PFSK-1 (cell line): ENCODE measurements around the gene RAVER2.

Source experiments
- FOXP2 ChIP-seq: optimal IDR thresholded peaks from 2 replicates; pipeline ENCODE3; 2011; ENCODE audit warnings: borderline replicate concordance, control low read depth, inconsistent platforms; ENCODE audit not compliant: insufficient read depth; ENCODE audit errors: extremely low read length, extremely low read depth
- POLR2AphosphoS5 ChIP-seq: IDR thresholded peaks from 2 replicates; pipeline ENCODE4 v1.6.1; 2012; ENCODE audit warnings: low read depth, mild to moderate bottlenecking, control low read depth, low read length, moderate library complexity
- SIN3A ChIP-seq: IDR thresholded peaks from 2 replicates; pipeline ENCODE4 v1.6.1; 2012; ENCODE audit warnings: mild to moderate bottlenecking, low read length, moderate library complexity, borderline replicate concordance; ENCODE audit not compliant: insufficient read depth
- TAF1 ChIP-seq: IDR thresholded peaks from 2 replicates; pipeline ENCODE4 v1.6.1; 2012; ENCODE audit warnings: low read length, control low read depth, borderline replicate concordance; ENCODE audit not compliant: insufficient read depth
- TF ChIP-seq, protein P1 (sequence below), 2 experiments: IDR thresholded peaks; 2 replicates each; pipeline versions ENCODE4 v1.6.1 to v1.8.0; 2011 to 2012; ENCODE audit warnings: low read depth in 2 of 2, low read length in 2 of 2, control low read depth in 1 of 2, inconsistent platforms in 1 of 2, mild to moderate bottlenecking in 1 of 2, moderate library complexity in 1 of 2; ENCODE audit not compliant: insufficient read depth in 1 of 2

Gene RAVER2

DNA sequence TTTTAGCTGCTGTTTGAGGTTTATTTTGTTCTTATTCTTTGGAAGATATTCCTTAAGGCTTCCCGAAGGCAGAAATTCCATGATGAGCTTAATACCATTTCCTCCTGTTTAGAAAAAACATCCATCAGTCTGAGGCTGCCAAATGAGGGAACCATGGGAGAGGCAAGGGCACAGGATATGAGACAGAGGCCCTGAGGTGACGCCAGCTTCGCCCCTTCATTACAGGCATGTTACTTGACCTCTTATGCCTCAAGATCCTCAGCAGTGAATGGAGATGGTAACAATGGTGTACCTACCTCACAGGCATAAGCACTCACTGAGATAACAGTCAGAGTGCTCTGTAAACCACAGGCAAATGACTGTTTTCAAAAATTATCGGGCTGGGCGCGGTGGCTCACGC is 93.6 kb downstream of the RAVER2 start:
- TF ChIP-seq SIN3A = no peak
- TF ChIP-seq FOXP2 = no peak
- no peak for TF ChIP-seq POLR2AphosphoS5

DNA sequence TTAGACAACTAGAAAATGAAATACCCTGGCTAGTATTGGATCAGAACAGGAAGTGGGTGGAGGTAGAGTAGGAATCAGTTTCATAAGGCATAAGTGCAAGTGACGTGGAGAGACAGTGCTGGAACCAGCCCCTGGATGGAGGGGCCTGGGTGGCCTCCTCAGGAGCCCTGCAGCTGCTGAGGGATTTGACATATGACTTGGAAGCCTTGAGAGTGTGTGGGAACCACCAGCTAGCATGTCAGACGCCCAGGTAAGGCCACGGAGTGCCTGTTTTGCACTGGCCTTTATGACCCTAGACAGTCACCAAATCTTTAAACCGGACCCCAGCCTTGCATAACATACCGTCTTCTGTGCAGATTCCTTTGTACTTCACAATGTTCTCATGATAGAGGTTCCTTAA is 94.4 kb downstream of the RAVER2 start:
- no peak for TF ChIP-seq TAF1
- TF ChIP-seq FOXP2 = no peak
- no peak for TF ChIP-seq POLR2AphosphoS5
- TF ChIP-seq, protein P1, sequence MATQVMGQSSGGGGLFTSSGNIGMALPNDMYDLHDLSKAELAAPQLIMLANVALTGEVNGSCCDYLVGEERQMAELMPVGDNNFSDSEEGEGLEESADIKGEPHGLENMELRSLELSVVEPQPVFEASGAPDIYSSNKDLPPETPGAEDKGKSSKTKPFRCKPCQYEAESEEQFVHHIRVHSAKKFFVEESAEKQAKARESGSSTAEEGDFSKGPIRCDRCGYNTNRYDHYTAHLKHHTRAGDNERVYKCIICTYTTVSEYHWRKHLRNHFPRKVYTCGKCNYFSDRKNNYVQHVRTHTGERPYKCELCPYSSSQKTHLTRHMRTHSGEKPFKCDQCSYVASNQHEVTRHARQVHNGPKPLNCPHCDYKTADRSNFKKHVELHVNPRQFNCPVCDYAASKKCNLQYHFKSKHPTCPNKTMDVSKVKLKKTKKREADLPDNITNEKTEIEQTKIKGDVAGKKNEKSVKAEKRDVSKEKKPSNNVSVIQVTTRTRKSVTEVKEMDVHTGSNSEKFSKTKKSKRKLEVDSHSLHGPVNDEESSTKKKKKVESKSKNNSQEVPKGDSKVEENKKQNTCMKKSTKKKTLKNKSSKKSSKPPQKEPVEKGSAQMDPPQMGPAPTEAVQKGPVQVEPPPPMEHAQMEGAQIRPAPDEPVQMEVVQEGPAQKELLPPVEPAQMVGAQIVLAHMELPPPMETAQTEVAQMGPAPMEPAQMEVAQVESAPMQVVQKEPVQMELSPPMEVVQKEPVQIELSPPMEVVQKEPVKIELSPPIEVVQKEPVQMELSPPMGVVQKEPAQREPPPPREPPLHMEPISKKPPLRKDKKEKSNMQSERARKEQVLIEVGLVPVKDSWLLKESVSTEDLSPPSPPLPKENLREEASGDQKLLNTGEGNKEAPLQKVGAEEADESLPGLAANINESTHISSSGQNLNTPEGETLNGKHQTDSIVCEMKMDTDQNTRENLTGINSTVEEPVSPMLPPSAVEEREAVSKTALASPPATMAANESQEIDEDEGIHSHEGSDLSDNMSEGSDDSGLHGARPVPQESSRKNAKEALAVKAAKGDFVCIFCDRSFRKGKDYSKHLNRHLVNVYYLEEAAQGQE (IDR thresholded peaks at IDR 0.05; ENCODE audit: insufficient read depth in 1 of 2, low read depth in 2 of 2, low read length in 2 of 2) = no peak
- no peak for TF ChIP-seq SIN3A

DNA sequence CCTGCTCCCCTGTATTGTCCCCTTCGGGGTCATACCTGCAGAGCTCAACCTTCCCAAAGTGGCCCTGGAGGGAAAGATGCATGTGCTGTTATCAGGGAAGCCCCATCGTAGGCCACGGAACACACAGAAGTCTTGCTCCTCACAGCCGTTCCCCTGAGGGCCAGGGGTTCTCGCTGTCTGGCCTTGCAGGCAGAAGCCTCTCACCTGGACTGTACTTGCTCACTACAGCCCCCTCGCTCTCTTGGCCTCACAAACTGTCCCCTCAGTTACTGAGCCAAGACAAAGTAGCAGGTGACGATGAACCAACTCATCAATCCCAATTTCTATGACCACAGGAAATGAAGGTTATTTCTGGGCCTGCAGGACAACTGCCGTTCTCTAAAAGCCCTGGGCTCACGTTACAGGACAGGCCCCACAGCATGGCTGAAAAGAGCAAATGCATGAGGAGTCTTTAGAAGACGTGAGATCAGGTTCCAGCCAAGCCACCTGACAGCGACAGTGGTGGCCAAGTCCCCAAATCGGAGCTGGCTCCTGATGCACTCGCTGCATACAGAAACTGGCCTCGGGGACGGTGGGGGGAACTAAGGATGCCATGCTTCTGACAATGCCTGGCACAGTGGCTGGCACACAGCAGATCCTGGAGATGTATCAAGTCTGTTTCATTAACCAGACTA is 95.0 kb downstream of the RAVER2 start:
- TF ChIP-seq, protein P1 (IDR thresholded peaks at IDR 0.05; ENCODE audit: insufficient read depth in 1 of 2, low read depth in 2 of 2, low read length in 2 of 2) = no peak
- TF ChIP-seq SIN3A = no peak
- TF ChIP-seq TAF1 = no peak
- TF ChIP-seq FOXP2 = no peak
- no peak for TF ChIP-seq POLR2AphosphoS5

DNA sequence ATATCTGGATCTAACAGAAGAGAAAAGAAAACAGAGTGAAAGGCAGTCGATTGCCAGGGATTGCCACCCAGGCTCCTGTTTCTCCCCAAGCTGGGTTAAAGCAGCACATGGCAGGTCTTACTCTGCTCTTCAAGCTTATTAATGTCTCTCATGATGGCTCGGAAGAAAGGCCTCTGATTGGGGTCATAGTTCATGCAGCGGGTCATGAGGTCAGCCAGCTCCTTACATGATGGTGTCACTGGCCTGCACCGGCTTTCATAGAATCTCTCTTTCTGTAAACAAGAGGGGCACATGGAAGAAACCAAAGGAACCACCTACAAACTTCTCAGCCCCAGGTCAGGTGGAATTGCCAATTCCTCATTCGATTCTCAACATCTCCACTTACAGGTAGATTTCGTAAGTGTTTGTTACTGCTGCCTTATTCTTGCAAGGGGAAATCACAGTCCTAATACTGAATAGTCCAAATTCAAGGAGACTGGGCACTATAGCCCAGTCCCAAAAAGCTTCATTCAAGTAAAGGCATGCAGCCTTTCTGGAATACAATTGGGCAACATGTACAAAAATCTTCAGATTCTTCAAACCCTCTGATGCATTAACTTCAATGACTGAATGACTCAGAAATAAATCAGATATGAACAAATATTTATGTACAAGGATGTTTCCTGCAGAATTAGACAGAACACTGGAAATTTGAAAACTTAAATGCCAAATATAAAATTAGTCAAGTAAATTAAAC is 96.6 kb downstream of the RAVER2 start:
- TF ChIP-seq POLR2AphosphoS5 = no peak
- TF ChIP-seq SIN3A = no peak

DNA sequence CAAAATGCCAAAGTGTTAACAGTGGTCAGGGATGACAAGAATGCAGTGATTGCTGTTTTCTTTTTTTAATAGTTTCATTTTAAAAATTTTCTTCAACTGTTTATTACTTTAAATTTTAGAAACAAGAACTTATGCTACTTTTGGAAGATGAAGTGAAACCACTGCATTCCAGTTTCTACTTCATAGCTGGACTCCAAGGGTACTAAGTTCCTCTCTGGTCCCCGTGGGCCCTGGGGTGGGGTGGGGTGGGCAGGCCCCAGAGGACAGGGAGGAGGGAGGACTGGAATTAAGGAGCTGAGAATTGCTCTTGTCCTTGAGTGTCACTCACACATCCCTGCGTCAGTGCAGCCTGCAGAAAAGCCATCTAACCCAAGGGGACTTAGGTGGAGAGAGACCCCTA is 97.3 kb downstream of the RAVER2 start:
- TF ChIP-seq, protein P1 (IDR thresholded peaks at IDR 0.05; ENCODE audit: insufficient read depth in 1 of 2, low read depth in 2 of 2, low read length in 2 of 2) = no peak
- no peak for TF ChIP-seq POLR2AphosphoS5
- no peak for TF ChIP-seq TAF1
- no peak for TF ChIP-seq SIN3A
- TF ChIP-seq FOXP2 = no peak

DNA sequence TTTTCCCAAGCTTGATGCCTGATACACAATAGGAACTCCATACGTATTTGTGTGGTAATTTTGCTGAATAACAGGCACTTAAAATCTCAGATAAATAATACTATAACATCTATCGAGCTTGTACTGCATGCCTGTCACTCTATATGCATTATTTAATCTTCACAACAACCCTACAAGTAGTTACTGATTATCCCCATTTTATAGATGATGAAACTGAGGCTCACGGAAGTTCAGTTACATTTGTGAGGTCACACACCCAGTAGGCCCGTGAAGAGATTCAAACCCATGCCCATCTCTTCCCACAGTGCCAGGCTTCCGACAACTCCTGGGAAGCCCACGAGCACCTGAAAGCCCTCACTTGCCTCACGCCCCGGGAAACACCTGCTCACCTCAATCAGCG is 98.8 kb downstream of the RAVER2 start:
- TF ChIP-seq TAF1 = no peak
- TF ChIP-seq FOXP2 = no peak
- no peak for TF ChIP-seq POLR2AphosphoS5
- no peak for TF ChIP-seq SIN3A
- TF ChIP-seq, protein P1 (IDR thresholded peaks at IDR 0.05; ENCODE audit: insufficient read depth in 1 of 2, low read depth in 2 of 2, low read length in 2 of 2) = no peak
